ENCODE measurements around the gene INO80E.

INO80E gene

GRCh38 chr16:29985271-29985811 is 10.7 kb upstream of the INO80E start:
- Histone ChIP-seq H3K36me3 (ENCODE audit: control insufficient read depth in 5 of 5, insufficient read depth in 5 of 5, low read length in 5 of 5) (peaks cover 12 to 100% (median 98%) of the 10 kb centered on the region in 5 donors), H3K27me3 (ENCODE audit: control insufficient read depth in 5 of 5, insufficient read depth in 4 of 5, low read length in 5 of 5) (no peaks in the 10 kb centered on the region)

GRCh38 chr16:29986231-29986630 is 9.8 kb upstream of the INO80E start:
- H3K4me3 ChIP-seq (ENCODE audit: low read depth in 1 of 5, low read length in 5 of 5): no peak overlapping the region
- H3K36me3 ChIP-seq (ENCODE audit: control insufficient read depth in 5 of 5, insufficient read depth in 5 of 5, low read length in 5 of 5): peaks cover 5 to 100% (median 99%) of the 10 kb centered on the region in 5 donors
- H3K27ac ChIP-seq (ENCODE audit: low read depth, low read length): no peak overlapping the region
- no peak overlapping the region for H3K9ac ChIP-seq (ENCODE audit: low read length in 5 of 5)
- H3K27me3 ChIP-seq (ENCODE audit: control insufficient read depth in 5 of 5, insufficient read depth in 4 of 5, low read length in 5 of 5): no peaks in the 10 kb centered on the region
- H3K4me1 ChIP-seq (ENCODE audit: control insufficient read depth in 5 of 5, insufficient read depth in 5 of 5, low read length in 5 of 5): peaks cover 0 to 20% (median 3%) of the 10 kb centered on the region in 5 donors
- no peaks in the 10 kb centered on the region for H3K9me3 ChIP-seq (ENCODE audit: control insufficient read depth in 5 of 5, low read length in 5 of 5)

More at GRCh38 chr16:29985271-29985811, 10.7 kb upstream of the INO80E start:
- Histone ChIP-seq H3K9ac (ENCODE audit: low read length in 5 of 5) (no peak overlapping the region), H3K4me3 (ENCODE audit: low read depth in 1 of 5, low read length in 5 of 5) (no peak overlapping the region), H3K4me1 (ENCODE audit: control insufficient read depth in 5 of 5, insufficient read depth in 5 of 5, low read length in 5 of 5) (peaks cover 0 to 24% (median 3%) of the 10 kb centered on the region in 5 donors), H3K9me3 (ENCODE audit: control insufficient read depth in 5 of 5, low read length in 5 of 5) (no peaks in the 10 kb centered on the region), H3K27ac (ENCODE audit: low read depth, low read length) (no peak overlapping the region)

GRCh38 chr16:29986931-29987330 is 9.1 kb upstream of the INO80E start:
- Histone ChIP-seq H3K4me3 (ENCODE audit: low read depth in 1 of 5, low read length in 5 of 5) (no peak overlapping the region), H3K9ac (ENCODE audit: low read length in 5 of 5) (no peak overlapping the region), H3K27ac (ENCODE audit: low read depth, low read length) (no peak overlapping the region), H3K9me3 (ENCODE audit: control insufficient read depth in 5 of 5, low read length in 5 of 5) (no peaks in the 10 kb centered on the region), H3K27me3 (ENCODE audit: control insufficient read depth in 5 of 5, insufficient read depth in 4 of 5, low read length in 5 of 5) (no peaks in the 10 kb centered on the region), H3K4me1 (ENCODE audit: control insufficient read depth in 5 of 5, insufficient read depth in 5 of 5, low read length in 5 of 5) (peaks cover 0 to 16% (median 5%) of the 10 kb centered on the region in 5 donors), H3K36me3 (ENCODE audit: control insufficient read depth in 5 of 5, insufficient read depth in 5 of 5, low read length in 5 of 5) (peaks cover 3 to 100% (median 98%) of the 10 kb centered on the region in 5 donors)

GRCh38 chr16:29987371-29988085 is 8.5 kb upstream of the INO80E start:
- Histone ChIP-seq H3K36me3 (ENCODE audit: control insufficient read depth in 5 of 5, insufficient read depth in 5 of 5, low read length in 5 of 5) (peaks cover 3 to 98% (median 97%) of the 10 kb centered on the region in 5 donors), H3K27ac (ENCODE audit: low read depth, low read length) (no peak overlapping the region), H3K9ac (ENCODE audit: low read length in 5 of 5) (no peak overlapping the region), H3K4me1 (ENCODE audit: control insufficient read depth in 5 of 5, insufficient read depth in 5 of 5, low read length in 5 of 5) (peaks cover 0 to 14% (median 8%) of the 10 kb centered on the region in 5 donors), H3K27me3 (ENCODE audit: control insufficient read depth in 5 of 5, insufficient read depth in 4 of 5, low read length in 5 of 5) (no peaks in the 10 kb centered on the region), H3K4me3 (ENCODE audit: low read depth in 1 of 5, low read length in 5 of 5) (no peak overlapping the region), H3K9me3 (ENCODE audit: control insufficient read depth in 5 of 5, low read length in 5 of 5) (no peaks in the 10 kb centered on the region)

GRCh38 chr16:29988346-29989075 is 7.5 kb upstream of the INO80E start:
- H3K27ac ChIP-seq (ENCODE audit: low read depth, low read length): no peak overlapping the region
- H3K36me3 ChIP-seq (ENCODE audit: control insufficient read depth in 5 of 5, insufficient read depth in 5 of 5, low read length in 5 of 5): peaks cover 3 to 98% (median 97%) of the 10 kb centered on the region in 5 donors
- no peaks in the 10 kb centered on the region for H3K9me3 ChIP-seq (ENCODE audit: control insufficient read depth in 5 of 5, low read length in 5 of 5)

GRCh38 chr16:29989111-29989858 is 6.8 kb upstream of the INO80E start:
- Histone ChIP-seq H3K27ac (ENCODE audit: low read depth, low read length) (no peak overlapping the region), H3K4me1 (ENCODE audit: control insufficient read depth in 5 of 5, insufficient read depth in 5 of 5, low read length in 5 of 5) (peaks cover 0 to 26% (median 17%) of the 10 kb centered on the region in 5 donors), H3K27me3 (ENCODE audit: control insufficient read depth in 5 of 5, insufficient read depth in 4 of 5, low read length in 5 of 5) (no peaks in the 10 kb centered on the region), H3K4me3 (ENCODE audit: low read depth in 1 of 5, low read length in 5 of 5) (no peak overlapping the region), H3K9me3 (ENCODE audit: control insufficient read depth in 5 of 5, low read length in 5 of 5) (no peaks in the 10 kb centered on the region), H3K36me3 (ENCODE audit: control insufficient read depth in 5 of 5, insufficient read depth in 5 of 5, low read length in 5 of 5) (peaks cover 3 to 95% (median 94%) of the 10 kb centered on the region in 5 donors), H3K9ac (ENCODE audit: low read length in 5 of 5) (no peak overlapping the region)

More at GRCh38 chr16:29988346-29989075, 7.5 kb upstream of the INO80E start:
- Histone ChIP-seq H3K4me3 (ENCODE audit: low read depth in 1 of 5, low read length in 5 of 5) (no peak overlapping the region), H3K4me1 (ENCODE audit: control insufficient read depth in 5 of 5, insufficient read depth in 5 of 5, low read length in 5 of 5) (peaks cover 0 to 18% (median 15%) of the 10 kb centered on the region in 5 donors), H3K27me3 (ENCODE audit: control insufficient read depth in 5 of 5, insufficient read depth in 4 of 5, low read length in 5 of 5) (no peaks in the 10 kb centered on the region), H3K9ac (ENCODE audit: low read length in 5 of 5) (no peak overlapping the region)

GRCh38 chr16:29990034-29990433 is 6.0 kb upstream of the INO80E start:
- Histone ChIP-seq H3K9ac (ENCODE audit: low read length in 5 of 5) (no peak overlapping the region), H3K4me3 (ENCODE audit: low read depth in 1 of 5, low read length in 5 of 5) (no peak overlapping the region), H3K4me1 (ENCODE audit: control insufficient read depth in 5 of 5, insufficient read depth in 5 of 5, low read length in 5 of 5) (peaks cover 1 to 33% (median 24%) of the 10 kb centered on the region in 5 donors), H3K27me3 (ENCODE audit: control insufficient read depth in 5 of 5, insufficient read depth in 4 of 5, low read length in 5 of 5) (no peaks in the 10 kb centered on the region), H3K36me3 (ENCODE audit: control insufficient read depth in 5 of 5, insufficient read depth in 5 of 5, low read length in 5 of 5) (peaks cover 0 to 87% (median 86%) of the 10 kb centered on the region in 5 donors), H3K27ac (ENCODE audit: low read depth, low read length) (no peak overlapping the region), H3K9me3 (ENCODE audit: control insufficient read depth in 5 of 5, low read length in 5 of 5) (no peaks in the 10 kb centered on the region)

GRCh38 chr16:29990883-29991570 is 5.0 kb upstream of the INO80E start:
- Histone ChIP-seq H3K27me3 (ENCODE audit: control insufficient read depth in 5 of 5, insufficient read depth in 4 of 5, low read length in 5 of 5) (no peaks in the 10 kb centered on the region), H3K4me1 (ENCODE audit: control insufficient read depth in 5 of 5, insufficient read depth in 5 of 5, low read length in 5 of 5) (peaks cover 1 to 37% (median 29%) of the 10 kb centered on the region in 5 donors), H3K9ac (ENCODE audit: low read length in 5 of 5) (no peak overlapping the region), H3K36me3 (ENCODE audit: control insufficient read depth in 5 of 5, insufficient read depth in 5 of 5, low read length in 5 of 5) (peaks cover 0 to 77% (median 76%) of the 10 kb centered on the region in 5 donors), H3K4me3 (ENCODE audit: low read depth in 1 of 5, low read length in 5 of 5) (no peak overlapping the region), H3K9me3 (ENCODE audit: control insufficient read depth in 5 of 5, low read length in 5 of 5) (no peaks in the 10 kb centered on the region), H3K27ac (ENCODE audit: low read depth, low read length) (no peak overlapping the region)

GRCh38 chr16:29991571-29991904 is 4.5 kb upstream of the INO80E start:
- Histone ChIP-seq H3K27me3 (ENCODE audit: control insufficient read depth in 5 of 5, insufficient read depth in 4 of 5, low read length in 5 of 5) (no peaks in the 10 kb centered on the region), H3K4me3 (ENCODE audit: low read depth in 1 of 5, low read length in 5 of 5) (no peak overlapping the region), H3K9me3 (ENCODE audit: control insufficient read depth in 5 of 5, low read length in 5 of 5) (no peaks in the 10 kb centered on the region), H3K4me1 (ENCODE audit: control insufficient read depth in 5 of 5, insufficient read depth in 5 of 5, low read length in 5 of 5) (peaks cover 2 to 41% (median 33%) of the 10 kb centered on the region in 5 donors), H3K27ac (ENCODE audit: low read depth, low read length) (no peak overlapping the region), H3K36me3 (ENCODE audit: control insufficient read depth in 5 of 5, insufficient read depth in 5 of 5, low read length in 5 of 5) (peaks cover 0 to 72% (median 71%) of the 10 kb centered on the region in 5 donors), H3K9ac (ENCODE audit: low read length in 5 of 5) (no peak overlapping the region)
